Measurements from ENCODE around the gene IMP3.

The IMP3 gene

GRCh38 chr15:75606711-75607699 lies 33.0 kb downstream of the IMP3 start:
- DNase-seq (ENCODE audit: low spot score): no peak
- ChIA-PET CTCF (no interaction called here), POLR2A (ENCODE audit: low non-redundant PET) (no interaction called here)
- TF ChIP-seq CTCF (conservative IDR thresholded peaks at IDR 0.05; ENCODE audit: low read depth): no peak
- H3K27ac ChIP-seq: no peak overlapping the region

GRCh38 chr15:75606026-75606425 lies 34.0 kb downstream of the IMP3 start:
- CTCF ChIA-PET: no interaction called here
- no peak for TF ChIP-seq CTCF (conservative IDR thresholded peaks at IDR 0.05; ENCODE audit: low read depth)
- no peak overlapping the region for H3K27ac ChIP-seq
- POLR2A ChIA-PET (ENCODE audit: low non-redundant PET): no interaction called here
- DNase-seq (ENCODE audit: low spot score): no peak

GRCh38 chr15:75599401-75599800 lies 40.6 kb downstream of the IMP3 start:
- TF ChIP-seq CTCF (conservative IDR thresholded peaks at IDR 0.05; ENCODE audit: low read depth): no peak
- no peak overlapping the region for H3K27ac ChIP-seq
- DNase-seq (ENCODE audit: low spot score): no peak
- ChIA-PET CTCF (interaction anchor here (0.6 kb wide), 2 partner anchors 39 to 72 kb away, joined by 3 to 5 read pairs; no protein-coding TSS in a partner anchor), POLR2A (ENCODE audit: low non-redundant PET) (no interaction called here)

- no peak for TF ChIP-seq CTCF (conservative IDR thresholded peaks at IDR 0.05; ENCODE audit: low read depth)
- POLR2A ChIA-PET (ENCODE audit: low non-redundant PET): no interaction called here
- no peak for DNase-seq (ENCODE audit: low spot score)
- H3K27ac ChIP-seq: no peak overlapping the region
- CTCF ChIA-PET: interaction anchor here (0.6 kb wide), 1 partner anchor 85 kb away, joined by 8 read pairs; no protein-coding TSS in a partner anchor
Measured at GRCh38 chr15:75598361-75598760, 41.7 kb downstream of the IMP3 start.

GRCh38 chr15:75597667-75598341 lies 42.2 kb downstream of the IMP3 start:
- no peak overlapping the region for H3K27ac ChIP-seq
- CTCF ChIA-PET: interaction anchor here (0.6 to 1.0 kb wide), 2 partner anchors 12 to 54 kb away, joined by 3 read pairs; no protein-coding TSS in a partner anchor
- no peak for DNase-seq (ENCODE audit: low spot score)
- TF ChIP-seq CTCF (conservative IDR thresholded peaks at IDR 0.05; ENCODE audit: low read depth): 0 out of 2 replicates have a peak, but pooled peaks have one; percentile 27
- POLR2A ChIA-PET (ENCODE audit: low non-redundant PET): interaction anchor here (0.6 kb wide), 1 partner anchor 225 kb away, joined by 7 read pairs; no protein-coding TSS in a partner anchor

- POLR2A ChIA-PET (ENCODE audit: low non-redundant PET): interaction anchor here (0.7 kb wide), 1 partner anchor 74 kb away, joined by 4 read pairs; no protein-coding TSS in a partner anchor
- no peak for DNase-seq (ENCODE audit: low spot score)
- no peak overlapping the region for H3K27ac ChIP-seq
- TF ChIP-seq CTCF (conservative IDR thresholded peaks at IDR 0.05; ENCODE audit: low read depth): no peak
- CTCF ChIA-PET: interaction anchor here (0.6 to 1.0 kb wide), 2 partner anchors 13 to 53 kb away, joined by 3 read pairs; no protein-coding TSS in a partner anchor
Measured at GRCh38 chr15:75596703-75597345, 43.2 kb downstream of the IMP3 start.
